ENCODE measurements around the gene YPEL5.
"Not testable (repeated sequence)": the region's sequence is repeated elsewhere in the genome, so short reads cannot be mapped to it uniquely, and the experiment has no call there.

The YPEL5 gene

DNA sequence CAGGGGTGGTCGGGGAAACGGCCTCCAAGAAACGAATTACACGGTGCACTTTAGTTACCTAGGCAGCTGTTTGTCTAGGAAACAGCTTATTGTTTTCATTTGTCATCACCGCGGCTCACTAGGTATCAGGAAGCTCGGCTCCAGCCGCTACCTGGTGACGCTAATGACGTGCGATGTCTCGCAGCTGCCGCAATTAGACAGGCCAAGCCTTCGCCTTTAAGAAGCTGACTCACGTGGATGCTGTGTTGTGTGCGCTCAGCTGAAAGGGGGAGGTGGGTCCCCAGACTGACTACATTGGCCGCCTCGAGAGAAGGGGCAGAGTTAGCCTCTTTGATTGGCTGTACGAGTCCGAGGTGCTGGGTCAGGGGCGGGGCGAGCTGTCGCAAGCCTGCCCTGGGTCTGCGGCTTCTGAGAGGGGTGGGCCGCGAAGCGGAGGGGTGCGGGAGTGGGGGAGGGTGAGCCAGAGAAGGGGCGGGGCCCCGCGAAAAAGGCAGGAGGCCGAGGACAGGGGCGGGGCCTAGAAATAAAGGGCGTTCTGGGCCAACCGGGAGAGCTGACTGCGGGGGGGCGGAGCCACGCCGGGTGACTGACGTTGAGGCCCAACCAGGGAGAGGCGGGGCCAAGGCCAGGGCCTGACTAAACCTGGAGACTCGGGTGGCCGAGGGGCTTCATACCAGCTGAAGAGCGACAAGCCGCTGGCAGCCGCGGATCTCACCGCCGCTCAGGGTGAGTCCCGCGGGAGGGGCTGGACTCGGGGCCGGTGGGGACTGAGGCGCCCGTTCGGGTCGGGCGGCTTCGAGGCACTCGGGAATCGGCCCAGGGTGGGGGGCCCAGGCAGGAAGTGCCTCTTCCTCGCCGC, at the start of gene YPEL5:
Gene YPEL5 (plus strand): TSS at position 671 of the 859 bp plus-strand sequence. CDS start 9,645 bp downstream, outside the sequence.
- DNase-seq (ENCODE audit: low read depth in 2 of 2) = peak; percentile 99

DNA sequence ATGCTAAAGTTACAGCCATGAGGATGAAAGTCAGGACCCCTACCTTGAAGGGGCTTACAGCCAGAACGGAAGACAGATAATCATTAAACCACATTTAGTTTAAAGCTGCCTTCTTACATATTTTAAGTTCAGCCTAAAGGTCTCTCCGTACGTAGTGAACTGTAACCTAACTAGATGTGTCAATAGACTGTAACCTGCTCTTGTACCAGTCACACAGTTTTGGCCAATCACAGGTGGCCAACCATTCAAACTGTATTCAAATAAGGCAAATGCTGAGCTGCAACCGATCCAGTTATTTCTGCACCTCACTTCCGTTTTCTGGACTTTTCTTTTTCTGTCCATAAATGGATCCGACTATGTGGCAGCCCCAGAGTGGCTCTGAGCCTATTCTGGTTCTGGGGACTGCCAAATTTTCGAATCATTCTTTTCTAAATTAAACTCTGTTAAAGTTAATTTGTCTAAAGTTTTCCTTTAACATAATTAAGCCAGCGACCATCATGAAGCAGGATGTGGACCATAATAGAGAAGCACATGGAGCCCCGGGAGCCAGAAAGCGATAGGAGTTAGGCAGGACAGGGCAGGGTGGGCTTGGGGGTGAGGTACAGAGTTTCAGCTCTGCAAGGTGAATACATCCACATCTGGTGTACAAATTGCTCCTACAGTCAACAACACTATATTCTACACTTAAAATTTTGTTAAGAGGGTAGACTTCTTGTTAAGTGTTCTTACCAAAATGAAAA, 48.4 kb upstream of the YPEL5 start:
- DNase-seq (ENCODE audit: low read depth in 2 of 2) = no peak

DNA sequence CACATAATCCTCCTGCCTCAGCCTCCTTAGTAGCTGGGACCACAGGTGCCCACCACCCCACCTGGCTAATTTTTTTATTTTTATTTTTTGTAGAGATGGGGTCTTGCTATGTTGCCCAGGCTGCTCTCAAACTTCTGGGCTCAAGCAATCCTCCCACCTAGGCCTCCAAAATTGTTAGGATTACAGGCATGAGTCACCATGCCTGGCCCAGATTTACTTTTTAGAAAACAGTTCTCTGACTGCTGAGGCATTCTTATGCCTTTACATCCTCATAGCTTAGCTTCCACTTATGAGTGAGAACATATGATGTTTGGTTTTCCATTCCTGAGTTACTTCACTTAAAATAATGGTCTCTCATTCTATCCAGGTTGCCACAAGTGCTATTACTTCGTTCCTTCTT, 47.4 kb upstream of the YPEL5 start:
- DNase-seq (ENCODE audit: low read depth in 2 of 2) = not testable (repeated sequence)

DNA sequence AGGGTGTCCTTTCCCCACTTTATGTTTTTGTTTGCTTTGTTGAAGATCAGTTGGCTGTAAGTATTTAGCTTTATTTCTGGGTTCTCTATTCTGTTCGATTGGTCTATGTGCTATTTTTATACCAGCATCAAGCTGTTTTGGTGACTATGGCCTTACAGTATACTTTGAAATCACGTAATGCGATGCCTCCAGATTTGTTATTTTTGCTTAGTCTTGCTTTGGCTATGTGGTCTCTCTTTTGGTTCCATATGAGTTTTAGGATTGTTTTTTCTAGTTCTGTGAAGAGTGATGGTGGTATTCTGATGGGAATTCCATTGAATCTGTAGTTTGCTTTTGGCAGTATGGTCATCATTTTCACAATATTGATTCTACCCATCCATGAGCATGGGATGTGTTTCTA, 46.1 kb upstream of the YPEL5 start:
- DNase-seq (ENCODE audit: low read depth in 2 of 2) = not testable (repeated sequence)

GRCh38 chr2:30104307-30104706, 42.5 kb upstream of the YPEL5 start:
- no peak for DNase-seq (ENCODE audit: low read depth in 2 of 2)

DNA sequence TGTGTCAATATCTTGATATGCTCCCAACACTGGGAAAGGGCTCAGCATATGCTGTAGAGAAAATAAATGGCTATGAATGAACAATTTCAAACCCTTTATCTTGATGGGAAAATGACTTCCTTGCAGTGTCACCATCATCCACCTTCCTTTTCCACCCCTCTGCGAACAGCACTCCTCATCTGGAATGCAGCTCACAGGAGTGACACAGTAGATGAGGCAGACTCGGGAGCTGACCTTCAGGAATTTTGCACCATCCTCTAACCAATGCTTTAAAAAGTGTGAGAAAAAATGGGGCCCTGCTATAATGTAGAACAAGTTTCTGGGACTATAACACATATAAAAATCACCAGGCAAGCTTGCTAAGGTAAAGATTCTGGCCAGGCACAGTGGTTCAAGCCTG, 41.3 kb upstream of the YPEL5 start:
- DNase-seq (ENCODE audit: low read depth in 2 of 2) = no peak

DNA sequence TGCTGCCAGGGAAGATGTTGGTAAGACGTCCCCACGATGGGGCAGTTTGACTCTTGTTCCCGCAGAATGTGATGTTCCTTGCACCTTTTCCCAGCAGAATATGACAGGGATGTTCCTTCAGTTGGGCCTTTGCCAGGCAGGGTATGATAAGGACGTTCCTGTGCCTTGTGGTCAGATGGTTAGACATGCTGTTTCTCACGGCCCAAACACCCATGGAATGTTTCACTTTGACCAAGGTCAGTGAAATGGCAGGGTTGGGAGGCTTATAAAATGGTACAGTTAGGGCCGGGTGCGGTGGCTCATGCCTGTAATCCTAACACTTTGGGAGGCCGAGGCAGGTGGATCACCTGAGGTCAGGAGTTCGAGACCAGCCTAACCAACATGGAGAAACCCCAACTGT, 40.3 kb upstream of the YPEL5 start:
- no peak for DNase-seq (ENCODE audit: low read depth in 2 of 2)

DNA sequence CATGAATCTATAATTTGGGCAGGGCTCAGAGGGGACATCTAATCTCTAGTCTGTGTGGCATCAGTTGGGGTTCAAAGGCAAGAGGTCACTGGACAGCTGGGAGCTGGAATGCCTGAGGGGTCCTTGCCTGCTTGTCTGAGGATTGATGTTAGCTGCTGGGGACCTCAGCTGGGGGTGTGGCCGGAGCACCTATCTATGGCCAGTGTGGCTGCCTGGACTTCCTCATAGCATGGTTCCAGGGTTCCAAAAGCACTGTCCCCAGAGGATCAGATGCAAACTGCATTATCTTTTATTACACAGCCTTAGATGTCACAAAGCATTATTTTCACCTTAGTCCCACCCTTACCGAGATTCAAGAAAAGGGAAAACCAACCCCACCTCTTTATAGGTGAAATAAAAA, 38.6 kb upstream of the YPEL5 start:
- DNase-seq (ENCODE audit: low read depth in 2 of 2) = no peak

DNA sequence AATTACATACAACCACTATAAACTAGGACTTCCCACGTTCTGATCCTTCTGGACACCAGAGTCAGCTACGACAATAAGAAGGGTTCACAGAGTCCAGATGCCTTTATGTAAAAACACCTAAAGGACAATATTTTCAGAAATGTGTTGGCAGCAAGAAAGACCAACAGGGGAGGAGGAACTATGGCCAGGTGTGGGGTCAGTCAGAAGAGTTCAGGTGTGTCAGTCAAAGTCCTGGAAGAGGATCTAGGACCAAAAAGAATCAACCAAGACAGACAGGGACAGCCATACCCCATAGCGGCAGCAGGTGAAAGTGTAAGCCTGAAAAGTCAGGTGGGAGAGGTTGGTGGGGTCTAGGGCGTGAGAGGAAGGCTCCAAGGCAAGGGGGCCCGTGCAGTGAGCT, 38.0 kb upstream of the YPEL5 start:
- DNase-seq (ENCODE audit: low read depth in 2 of 2) = no peak

- no peak for DNase-seq (ENCODE audit: low read depth in 2 of 2)
Measured at GRCh38 chr2:30109856-30110255, 37.0 kb upstream of the YPEL5 start.

GRCh38 chr2:30110773-30111172, 36.0 kb upstream of the YPEL5 start:
- DNase-seq (ENCODE audit: low read depth in 2 of 2) = no peak

- not testable (repeated sequence) for DNase-seq (ENCODE audit: low read depth in 2 of 2)
Measured at GRCh38 chr2:30111186-30111585, 35.6 kb upstream of the YPEL5 start.

GRCh38 chr2:30112561-30112960, 34.2 kb upstream of the YPEL5 start:
- no peak for DNase-seq (ENCODE audit: low read depth in 2 of 2)

- no peak for DNase-seq (ENCODE audit: low read depth in 2 of 2)
Measured at GRCh38 chr2:30113617-30114293, 33.1 kb upstream of the YPEL5 start.

- DNase-seq (ENCODE audit: low read depth in 2 of 2) = peak; percentile 24 to 25
Measured at GRCh38 chr2:30115141-30115980, 31.4 kb upstream of the YPEL5 start.

DNA sequence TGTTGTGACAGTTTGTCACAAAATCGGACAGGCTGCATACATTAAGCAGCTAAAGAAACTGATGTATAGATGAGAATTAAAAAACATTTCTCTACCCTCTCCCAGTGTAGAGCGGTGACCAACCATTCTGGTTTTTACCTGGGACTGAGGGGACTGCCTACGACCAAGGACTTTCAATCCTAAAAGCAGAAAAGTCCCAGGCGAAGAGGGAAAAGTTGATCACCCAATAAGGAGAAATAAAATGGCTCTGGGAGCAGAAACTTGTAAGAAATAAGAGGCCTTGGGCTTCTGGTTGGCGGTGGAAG, 30.9 kb upstream of the YPEL5 start:
- no peak for DNase-seq (ENCODE audit: low read depth in 2 of 2)

DNA sequence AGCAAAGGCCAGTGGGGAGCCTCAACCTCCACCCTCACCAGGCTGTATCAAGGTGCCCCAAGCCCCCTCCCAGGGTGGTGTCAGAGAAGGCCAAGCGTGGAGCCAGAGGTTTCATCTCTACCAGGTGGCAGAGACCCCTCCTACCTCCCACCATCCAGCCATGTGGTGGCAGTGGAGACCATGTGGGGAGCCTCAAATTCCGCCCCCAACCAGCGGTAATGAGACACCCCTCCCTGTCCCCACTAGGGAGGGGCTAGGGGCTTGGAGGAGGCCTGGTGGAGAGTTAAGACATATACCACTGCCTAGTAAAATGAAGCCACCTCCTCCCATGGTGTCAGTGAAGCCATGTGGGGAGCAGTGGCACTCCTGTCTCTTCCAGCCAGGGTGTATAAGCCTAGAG, 24.4 kb upstream of the YPEL5 start:
- DNase-seq (ENCODE audit: low read depth in 2 of 2) = no peak

- no peak for DNase-seq (ENCODE audit: low read depth in 2 of 2)
Measured at GRCh38 chr2:30127016-30127893, 19.6 kb upstream of the YPEL5 start.

- DNase-seq (ENCODE audit: low read depth in 2 of 2) = no peak
Measured at GRCh38 chr2:30134582-30134981, 12.2 kb upstream of the YPEL5 start.

DNA sequence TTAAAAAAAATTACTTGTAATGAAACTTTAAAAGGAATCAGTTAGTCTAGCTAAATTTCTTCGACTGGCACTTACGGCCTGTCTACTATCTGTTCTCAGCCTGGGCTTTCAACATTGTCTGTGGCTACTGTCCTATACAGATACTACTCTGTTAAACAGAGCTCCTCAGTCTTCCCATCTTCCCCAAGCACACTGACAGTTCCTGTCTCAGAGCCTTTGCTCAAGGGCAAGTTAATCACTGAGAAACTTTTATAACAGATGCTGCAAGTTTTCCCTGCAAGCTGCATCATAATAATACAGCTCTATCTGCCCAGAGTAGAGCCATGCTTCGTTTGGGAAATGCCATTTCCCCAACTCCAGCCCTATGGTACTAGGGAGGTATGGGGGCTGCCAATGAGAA, 11.3 kb upstream of the YPEL5 start:
- DNase-seq (ENCODE audit: low read depth in 2 of 2) = no peak

Data from stimulated activated CD8-positive, alpha-beta memory T cell treated with anti-CD3 and anti-CD28 coated beads, Interleukin-2, amount 100 ng/mL, for 1 hour (primary cell).